A673 (cell line): ENCODE data around the gene RBM8A. TPM values are rescaled to one million over a fixed set of nuclear protein-coding genes. Genes with fewer than 3 reads are reported as not detected.

Source experiments
- BruUV-seq: library from RNA; stranded (reverse); fragments of 400-500 nt; replicated peaks from 2 replicates; lab custom pipeline; 2021; lab: Mats Ljungman, UMichigan
- CTCF ChIA-PET: fragments of 300-600 bp; sonication (Branson Sonifier 250); formaldehyde crosslinking; loops from one replicate; lab custom pipeline; 2022; ENCODE audit warnings: antibody characterized with exemption; lab: Charles Lee
- POLR2A ChIA-PET: fragments of 300-600 bp; sonication (Branson Sonifier 250); formaldehyde crosslinking; loops from one replicate; lab custom pipeline; 2022; ENCODE audit warnings: antibody characterized with exemption; ENCODE audit not compliant: low non-redundant PET; lab: Charles Lee
- DNase-seq: peaks from one replicate; pipeline ENCODE4 v3.0.0-alpha.2; 2015; ENCODE audit warnings: low spot score
- H3K27ac ChIP-seq: fragments of 200-600 bp; sonication (generic); 2 replicates; pipeline ENCODE4 v1.5.1; 2016; ENCODE audit warnings: mixed run types, low read depth, mild to moderate bottlenecking, mixed read lengths, antibody characterized with exemption, low read length; ENCODE audit not compliant: poor library complexity, severe bottlenecking
- H3K27me3 ChIP-seq: fragments of 200-600 bp; sonication (generic); replicated peaks from 2 replicates; pipeline ENCODE4 v1.6.1; 2017; ENCODE audit warnings: mixed run types, low read depth, mild to moderate bottlenecking, mixed read lengths, antibody characterized with exemption, low read length; ENCODE audit not compliant: insufficient read depth, poor library complexity
- H3K36me3 ChIP-seq: fragments of 200-600 bp; sonication (generic); 2 replicates; pipeline ENCODE4 v1.6.1; 2016; ENCODE audit warnings: mixed run types, mild to moderate bottlenecking, mixed read lengths, antibody characterized with exemption, low read length; ENCODE audit not compliant: insufficient read depth, poor library complexity, severe bottlenecking
- H3K4me1 ChIP-seq: fragments of 200-600 bp; sonication (generic); 2 replicates; pipeline ENCODE4 v1.6.1; 2017; ENCODE audit warnings: mixed run types, mild to moderate bottlenecking, mixed read lengths, antibody characterized with exemption, low read length; ENCODE audit not compliant: insufficient read depth, poor library complexity, severe bottlenecking
- H3K4me3 ChIP-seq: fragments of 200-600 bp; sonication (generic); 2 replicates; pipeline ENCODE4 v1.5.1; 2016; ENCODE audit warnings: low read depth, mixed run types, mild to moderate bottlenecking, mixed read lengths, low read length; ENCODE audit not compliant: poor library complexity, severe bottlenecking
- H3K9me3 ChIP-seq: fragments of 200-600 bp; sonication (generic); 2 replicates; pipeline ENCODE4 v1.6.1; 2016; ENCODE audit warnings: mixed run types, low read depth, mild to moderate bottlenecking, mixed read lengths, antibody characterized with exemption, low read length; ENCODE audit not compliant: poor library complexity, severe bottlenecking
- CTCF ChIP-seq: fragments of 300-800, 200-600 bp; sonication (generic); conservative IDR thresholded peaks from 2 replicates; pipeline ENCODE4 v1.5.1; 2017; ENCODE audit warnings: low read depth, mild to moderate bottlenecking, antibody characterized with exemption, low read length, moderate library complexity, mixed read lengths
- EZH2 ChIP-seq: fragments of 200-600 bp; sonication (generic); IDR thresholded peaks from 2 replicates; pipeline ENCODE4 v1.6.1; 2017; ENCODE audit warnings: borderline replicate concordance, low read depth, mild to moderate bottlenecking, mixed read lengths, antibody characterized with exemption, low read length; ENCODE audit not compliant: poor library complexity, severe bottlenecking
- intact Hi-C: fragments of 100-400 bp; cut with micrococcal nuclease; formaldehyde crosslinking; loops from one replicate; pipeline ENCODE4 v1.10.0; 2022; ENCODE audit not compliant: unreplicated experiment
- total RNA-seq: library from RNA; stranded (reverse); gene quantifications from 2 replicates; pipeline ENCODE4 v1.2.3, GENCODE V29; 2021

RBM8A gene
- total RNA-seq, 1 experiment from 2014 or later: 276 TPM

GRCh38 chr1:145947551-145947950 is 20.3 kb upstream of the RBM8A start:
- H3K4me1 ChIP-seq: no peaks in the 10 kb centered on the region
- peaks cover 14% of the 10 kb centered on the region for H3K36me3 ChIP-seq
- ChIA-PET POLR2A (no interaction called here), CTCF (no interaction called here)
- no peak overlapping the region for H3K27ac ChIP-seq
- H3K9me3 ChIP-seq: no peaks in the 10 kb centered on the region
- no peaks in the 10 kb centered on the region for H3K27me3 ChIP-seq
- no peak for DNase-seq
- H3K4me3 ChIP-seq: no peak overlapping the region
- no TSS peak for BruUV-seq
- TF ChIP-seq CTCF: no peak
- intact Hi-C loops: no loop called here

DNA sequence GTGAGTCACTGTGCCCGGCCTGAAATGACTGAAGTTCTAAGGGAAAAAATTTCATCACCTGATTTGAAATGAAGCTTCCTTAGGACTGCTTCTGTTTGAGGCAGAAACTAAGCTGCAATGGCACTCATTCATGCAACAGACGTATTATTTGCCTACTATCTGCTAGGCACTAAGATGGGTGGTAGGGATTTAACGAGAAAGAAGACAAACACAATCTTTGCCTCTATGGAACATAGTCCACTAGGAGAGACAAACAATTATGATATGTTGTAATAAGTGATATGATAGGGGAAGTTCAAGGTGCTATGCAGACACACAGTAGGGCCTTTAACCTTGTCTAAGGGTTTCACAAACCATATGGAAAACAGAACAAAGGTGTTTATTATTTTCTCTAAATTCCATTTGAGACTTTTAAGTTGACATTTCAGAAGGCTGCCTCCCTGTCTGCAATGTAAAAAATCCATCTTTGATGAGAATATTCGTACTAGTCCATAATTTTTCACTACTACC is 19.2 kb upstream of the RBM8A start:
- BruUV-seq: TSS peak; percentile 11
- intact Hi-C loops: no loop called here
- no peak overlapping the region for H3K4me3 ChIP-seq
- ChIA-PET CTCF (no interaction called here), POLR2A (no interaction called here)
- H3K27me3 ChIP-seq: no peaks in the 10 kb centered on the region
- H3K36me3 ChIP-seq: peaks cover 16% of the 10 kb centered on the region
- no peaks in the 10 kb centered on the region for H3K9me3 ChIP-seq
- DNase-seq: no peak
- no peak for TF ChIP-seq CTCF
- no peak for TF ChIP-seq EZH2
- no peaks in the 10 kb centered on the region for H3K4me1 ChIP-seq
- H3K27ac ChIP-seq: no peak overlapping the region

DNA sequence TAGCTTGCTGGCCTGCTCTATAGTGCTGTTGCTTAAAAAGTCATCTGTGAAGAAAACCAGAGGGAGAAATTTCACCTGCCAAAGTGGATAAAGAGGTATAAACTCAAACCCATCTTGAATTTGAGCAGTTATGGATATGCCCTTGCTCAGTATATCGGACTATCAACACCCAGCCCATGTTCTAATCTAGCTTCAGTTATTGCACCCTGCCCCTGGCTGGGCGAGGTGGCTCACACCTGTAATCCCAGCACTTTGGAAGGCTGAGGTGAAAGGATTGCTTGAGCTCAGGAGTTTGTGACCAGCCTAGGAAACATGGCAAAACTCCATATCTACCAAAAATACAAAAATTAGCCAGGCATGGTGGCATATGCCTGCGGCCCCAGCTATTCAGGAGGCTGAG is 17.2 kb upstream of the RBM8A start:
- Histone ChIP-seq H3K9me3 (no peaks in the 10 kb centered on the region), H3K27me3 (no peaks in the 10 kb centered on the region), H3K27ac (no peak overlapping the region), H3K36me3 (peaks cover 18% of the 10 kb centered on the region), H3K4me1 (no peaks in the 10 kb centered on the region), H3K4me3 (no peak overlapping the region)
- no peak for TF ChIP-seq EZH2
- no peak for TF ChIP-seq CTCF
- intact Hi-C loops: no loop called here
- no peak for DNase-seq
- POLR2A ChIA-PET: no interaction called here
- CTCF ChIA-PET: no interaction called here
- BruUV-seq: no TSS peak
